Left ventricle myocardium inferior (tissue), 1 donor: ENCODE data around the gene ZNF784. TPM values are rescaled to one million over a fixed set of nuclear protein-coding genes. Genes with fewer than 3 reads are reported as not detected.
"Not testable (repeated sequence)": the region's sequence is repeated elsewhere in the genome, so short reads cannot be mapped to it uniquely, and the experiment has no call there.

Experiments used
- DNase-seq: peaks from one replicate; pipeline ENCODE4 v3.0.0-alpha.2; 2020
- H3K27ac ChIP-seq: fragments of 200-600 bp; replicated peaks from 2 replicates; pipeline ENCODE4 v1.8.0; 2021
- H3K27me3 ChIP-seq: fragments of 200-600 bp; 2 replicates; pipeline ENCODE4 v1.8.0; 2021; ENCODE audit warnings: low read depth
- H3K36me3 ChIP-seq: fragments of 200-600 bp; 2 replicates; pipeline ENCODE4 v1.8.0; 2021
- H3K4me1 ChIP-seq: fragments of 200-600 bp; 2 replicates; pipeline ENCODE4 v1.8.0; 2021
- H3K4me3 ChIP-seq: fragments of 200-600 bp; 2 replicates; pipeline ENCODE4 v1.8.0; 2021; ENCODE audit warnings: mild to moderate bottlenecking, moderate library complexity
- H3K9me3 ChIP-seq: fragments of 200-600 bp; replicated peaks from 2 replicates; pipeline ENCODE4 v1.8.0; 2021
- CTCF ChIP-seq: fragments of 200-600 bp; IDR thresholded peaks from 2 replicates; pipeline ENCODE4 v1.8.0; 2021; ENCODE audit warnings: antibody characterized with exemption, mild to moderate bottlenecking, borderline replicate concordance
- intact Hi-C: fragments of 100-400 bp; cut with micrococcal nuclease; formaldehyde crosslinking; loops from one replicate; pipeline ENCODE4 v1.11.0; 2022
- total RNA-seq: library from RNA; stranded (reverse); fragmentation: NEBNext Ultra II Directional; extraction: Animal tissue kit (Norgen Biotek cat#: 25700); gene quantifications from one replicate; pipeline ENCODE4 v1.2.1, GENCODE V29; 2021
- donor health status: DM: no; HTN: yes; CAD: no; lungs with severe emphysema.

ZNF784 gene
- total RNA-seq, 1 donor from 2014 or later: 13.2 TPM

GRCh38 chr19:55578031-55578760 lies 46.2 kb downstream of the ZNF784 start:
- peaks cover 31% of the 10 kb centered on the region for H3K36me3 ChIP-seq
- H3K27ac ChIP-seq: no peak overlapping the region
- H3K4me1 ChIP-seq: peaks cover 29% of the 10 kb centered on the region
- TF ChIP-seq CTCF: no peak
- H3K9me3 ChIP-seq: no peaks in the 10 kb centered on the region
- intact Hi-C loops: no loop called here
- no peak for DNase-seq
- no peaks in the 10 kb centered on the region for H3K27me3 ChIP-seq
- H3K4me3 ChIP-seq: no peak overlapping the region

- no peak overlapping the region for H3K4me3 ChIP-seq
- H3K9me3 ChIP-seq: no peaks in the 10 kb centered on the region
- H3K4me1 ChIP-seq: peaks cover 22% of the 10 kb centered on the region
- DNase-seq: no peak
- H3K36me3 ChIP-seq: peaks cover 31% of the 10 kb centered on the region
- intact Hi-C loops: no loop called here
- H3K27me3 ChIP-seq: no peaks in the 10 kb centered on the region
- no peak overlapping the region for H3K27ac ChIP-seq
- TF ChIP-seq CTCF: no peak
Observed at GRCh38 chr19:55576746-55577145, 47.6 kb downstream of the ZNF784 start.

- H3K36me3 ChIP-seq: peaks cover 25% of the 10 kb centered on the region
- H3K4me3 ChIP-seq, H3K27ac ChIP-seq, H3K27me3 ChIP-seq, H3K4me1 ChIP-seq, intact Hi-C loops, H3K9me3 ChIP-seq, DNase-seq: not testable (repeated sequence)
Observed at GRCh38 chr19:55573929-55574328, 50.4 kb downstream of the ZNF784 start.

Other genes with a start within 250 kb of the ZNF784 start
- gene TMEM190, start 247.7 kb downstream of the ZNF784 start, total RNA-seq: not detected
- 0.69 TPM for gene TMEM238, start 240.3 kb downstream of the ZNF784 start, total RNA-seq
- gene RPL28, start 238.6 kb downstream of the ZNF784 start, total RNA-seq: 559 TPM
- gene UBE2S, start 216.8 kb downstream of the ZNF784 start, total RNA-seq: 33.2 TPM
- gene SHISA7, start 181.3 kb downstream of the ZNF784 start, total RNA-seq: not detected
- 52.6 TPM for gene ISOC2, start 162.9 kb downstream of the ZNF784 start, total RNA-seq
- gene C19orf85, start 159.8 kb downstream of the ZNF784 start, total RNA-seq: not detected
- 5.4 TPM for gene ZNF628, start 147.9 kb downstream of the ZNF784 start, total RNA-seq
- 5.2 TPM for gene NAT14, start 139.4 kb downstream of the ZNF784 start, total RNA-seq
- gene SSC5D, start 136.1 kb downstream of the ZNF784 start, total RNA-seq: 3.7 TPM
- gene SBK2, start 87.4 kb downstream of the ZNF784 start, total RNA-seq: 6.5 TPM
- gene SBK3, start 79.0 kb downstream of the ZNF784 start, total RNA-seq: 21.1 TPM
- 11.5 TPM for gene ZNF579, start 43.7 kb downstream of the ZNF784 start, total RNA-seq
- gene FIZ1, start 25.0 kb downstream of the ZNF784 start, total RNA-seq: 16.0 TPM
- gene ZNF524, start 24.3 kb downstream of the ZNF784 start, total RNA-seq: 15.6 TPM
- 17.0 TPM for gene ZNF865, start 18.9 kb downstream of the ZNF784 start, total RNA-seq
- 11.8 TPM for gene ZNF580, start 16.4 kb upstream of the ZNF784 start, total RNA-seq
- gene ZNF581, start 19.1 kb upstream of the ZNF784 start, total RNA-seq: 7.1 TPM
- gene CCDC106, start 23.6 kb upstream of the ZNF784 start, total RNA-seq: 14.6 TPM
- gene U2AF2, start 30.5 kb upstream of the ZNF784 start, total RNA-seq: 74.0 TPM
- 205 TPM for gene EPN1, start 50.7 kb upstream of the ZNF784 start, total RNA-seq
- not detected for gene NLRP9, start 113.8 kb upstream of the ZNF784 start, total RNA-seq
- gene RFPL4A, start 134.5 kb upstream of the ZNF784 start, total RNA-seq: not detected
- not detected for gene RFPL4AL1, start 144.6 kb upstream of the ZNF784 start, total RNA-seq
- not detected for gene NLRP11, start 207.4 kb upstream of the ZNF784 start, total RNA-seq
- gene NLRP4, start 212.0 kb upstream of the ZNF784 start, total RNA-seq: not detected